K562 (cell line): Measurements from ENCODE around the gene PRDM12. TPM values are rescaled to one million over a fixed set of nuclear protein-coding genes. Genes with fewer than 3 reads are reported as not detected.

Experiments used
- ATAC-seq: fragments of 200-7000 bp; cut with Tn5 transposase; 3 replicates; pipeline ENCODE4 v1.9.1; 2020; ENCODE audit warnings: moderate library complexity
- BruUV-seq: library from RNA; stranded (reverse); fragments of 400-500 nt; replicated peaks from 2 replicates; lab custom pipeline; 2021; lab: Mats Ljungman, UMichigan
- CTCF ChIA-PET: fragments of 300-600 bp; formaldehyde crosslinking; extraction: SDS; loops from one replicate; lab custom pipeline; 2021; ENCODE audit warnings: low intra/inter-chr PET ratio; lab: Yijun Ruan, JAX
- POLR2A ChIA-PET: fragments of 300-600, 350-650 bp; sonication (Branson Sonifier 250); formaldehyde crosslinking; extraction: SDS; loops from one replicate; lab custom pipeline; 2021; ENCODE audit warnings: antibody characterized with exemption, inconsistent platforms; lab: Yijun Ruan, JAX
- DNase-seq, 4 experiments: peaks; one replicate each; pipeline versions ENCODE4 v3.0.0 to v3.0.0-alpha.2; 2011 to 2018; ENCODE audit warnings: low spot score in 3 of 4, mixed read lengths in 3 of 4; ENCODE audit errors: extremely low read depth in 1 of 4
- FAIRE-seq: peaks from 2 replicates; lab custom pipeline; 2011; peaks lifted over from hg19 to GRCh38; lab: Jason Lieb, UNC
- H2AFZ ChIP-seq: 2 replicates; pipeline ENCODE4 v1.6.0; 2011; ENCODE audit warnings: low read depth, low read length, control low read depth, inconsistent platforms
- H3K27ac ChIP-seq: fragments of 200-600 bp; 3 replicates; pipeline ENCODE4 v1.8.0; 2011; ENCODE audit warnings: low read depth, mild to moderate bottlenecking, control low read depth, inconsistent platforms, low read length, moderate library complexity, mixed read lengths; ENCODE audit errors: extremely low read depth
- H3K27me3 ChIP-seq, 2 experiments: fragments of 300-600 bp in 1 of 2; 2 replicates in 1 of 2; 3 replicates in 1 of 2; pipeline versions ENCODE4 v1.6.0 to v1.8.0; 2011; ENCODE audit warnings: inconsistent platforms in 2 of 2, low read length in 2 of 2, mild to moderate bottlenecking in 1 of 2, mixed read lengths in 1 of 2, moderate library complexity in 1 of 2; ENCODE audit not compliant: control insufficient read depth in 2 of 2, insufficient read depth in 2 of 2
- H3K36me3 ChIP-seq: fragments of 300-600 bp; 3 replicates; pipeline ENCODE4 v1.8.0; 2011; ENCODE audit warnings: mild to moderate bottlenecking, low read length, inconsistent platforms; ENCODE audit not compliant: control insufficient read depth, insufficient read depth
- H3K4me1 ChIP-seq, 2 experiments: fragments of 200-600 bp in 1 of 2; replicated peaks in 1 of 2; 2 replicates in 1 of 2; 3 replicates in 1 of 2; pipeline versions ENCODE4 v1.5.1 to v1.8.0; 2011; ENCODE audit warnings: inconsistent platforms in 2 of 2, low read length in 2 of 2, mild to moderate bottlenecking in 1 of 2, mixed read lengths in 1 of 2, moderate library complexity in 1 of 2; ENCODE audit not compliant: control insufficient read depth in 2 of 2, insufficient read depth in 2 of 2
- H3K4me2 ChIP-seq: 2 replicates; pipeline ENCODE4 v1.6.1; 2011; ENCODE audit warnings: low read length, control low read depth, inconsistent platforms, mixed read lengths; ENCODE audit not compliant: insufficient read depth
- H3K4me3 ChIP-seq: fragments of 200-600 bp; sonication (generic), shearing (Covaris generic); 2 replicates; pipeline ENCODE4 v1.5.1; 2016; ENCODE audit warnings: control low read depth, inconsistent platforms
- H3K79me2 ChIP-seq: fragments of 200-600 bp; 3 replicates; pipeline ENCODE4 v1.8.0; 2011; ENCODE audit warnings: low read length, inconsistent platforms; ENCODE audit not compliant: control insufficient read depth, insufficient read depth
- H3K9ac ChIP-seq, 2 experiments: 2 replicates each; pipeline versions ENCODE4 v1.6.0 to v1.6.1; 2011; ENCODE audit warnings: low read depth in 2 of 2, low read length in 2 of 2, control low read depth in 1 of 2, inconsistent platforms in 1 of 2, mild to moderate bottlenecking in 1 of 2, mixed read lengths in 1 of 2; ENCODE audit not compliant: insufficient read depth in 1 of 2
- H3K9me1 ChIP-seq: one replicate; pipeline ENCODE4 v1.6.0; 2011; ENCODE audit warnings: inconsistent platforms, mild to moderate bottlenecking, low read length, moderate library complexity; ENCODE audit not compliant: control insufficient read depth, insufficient read depth
- H3K9me3 ChIP-seq: replicated peaks from 2 replicates; pipeline ENCODE4 v1.5.1; 2011; ENCODE audit warnings: low read depth, low read length, inconsistent platforms; ENCODE audit not compliant: control insufficient read depth, insufficient read depth
- H4K20me1 ChIP-seq: replicated peaks from 2 replicates; pipeline ENCODE4 v1.6.1; 2011; ENCODE audit warnings: low read length, inconsistent platforms, mixed read lengths; ENCODE audit not compliant: control insufficient read depth, insufficient read depth
- ATF6 ChIP-seq: sonication (generic); formaldehyde crosslinking; IDR thresholded peaks from 2 replicates; pipeline ENCODE4 v1.4.0; 2020; ENCODE audit warnings: mild to moderate bottlenecking, missing genetic modification reagents
- CEBPG ChIP-seq, 3 experiments: fragments of 200-800 bp in 1 of 3; sonication (Bioruptor generic) in 1 of 3; sonication (generic) in 1 of 3; formaldehyde crosslinking in 1 of 3; IDR thresholded peaks in 2 of 3; conservative IDR thresholded peaks in 1 of 3; 2 replicates each; pipeline versions ENCODE4 v1.6.1 to v1.8.0; 2016 to 2022; ENCODE audit warnings: missing compliant biosample characterization in 2 of 3, missing genetic modification characterization in 2 of 3, mild to moderate bottlenecking in 1 of 3, missing genetic modification reagents in 1 of 3
- FOXK2 ChIP-seq, 2 experiments: fragments of 450-650 bp; IDR thresholded peaks in 1 of 2; conservative IDR thresholded peaks in 1 of 2; 2 replicates each; pipeline ENCODE4 v1.6.1; 2016; ENCODE audit warnings: low read depth in 2 of 2, mild to moderate bottlenecking in 1 of 2
- MTA2 ChIP-seq: fragments of 450-650 bp; IDR thresholded peaks from 2 replicates; pipeline ENCODE4 v1.6.1; 2016; ENCODE audit warnings: low read depth
- MYBL2 ChIP-seq, 2 experiments: fragments of 450-650 bp in 1 of 2; sonication (generic) in 1 of 2; formaldehyde crosslinking in 1 of 2; IDR thresholded peaks; 2 replicates each; pipeline versions ENCODE4 v1.6.1 to v1.8.1; 2017 to 2022; ENCODE audit warnings: borderline replicate concordance in 1 of 2, inconsistent platforms in 1 of 2, low read depth in 1 of 2, mild to moderate bottlenecking in 1 of 2, missing genetic modification reagents in 1 of 2, moderate library complexity in 1 of 2
- NFATC3 ChIP-seq: fragments of 450-650 bp; IDR thresholded peaks from 2 replicates; pipeline ENCODE4 v1.6.1; 2017; ENCODE audit warnings: mild to moderate bottlenecking
- ZC3H8 ChIP-seq: fragments of 450-650 bp; IDR thresholded peaks from 2 replicates; pipeline ENCODE4 v1.6.1; 2017
- ZNF143 ChIP-seq: sonication (generic); formaldehyde crosslinking; IDR thresholded peaks from 2 replicates; pipeline ENCODE4 v1.9.0; 2022; ENCODE audit warnings: mild to moderate bottlenecking, missing genetic modification reagents
- ZNF41 ChIP-seq: fragments of 250-450 bp; sonication (Bioruptor Pico); conservative IDR thresholded peaks from 2 replicates; pipeline ENCODE4 v1.4.0; 2020; ENCODE audit warnings: mild to moderate bottlenecking
- ZZZ3 ChIP-seq: fragments of 450-650 bp; IDR thresholded peaks from 2 replicates; pipeline ENCODE4 v1.6.1; 2016; ENCODE audit warnings: antibody characterized with exemption, mild to moderate bottlenecking, moderate library complexity
- WGBS: fragments of 100-300 bp; shearing (Covaris generic); methylation state at CpG from one replicate; pipeline ENCODE4 v1.1.6; 2016; ENCODE audit warnings: low coverage, mixed read lengths; ENCODE audit not compliant: insufficient coverage; ENCODE audit errors: missing lambda C conversion rate; 5-methylcytosine and 5-hydroxymethylcytosine counted together
- in situ Hi-C: fragments of 300-500 bp; cut with MboI; formaldehyde crosslinking; loops from 4 replicates; pipeline ENCODE4 v1.15.0; 2018; ENCODE audit warnings: inconsistent platforms, mixed read lengths
- intact Hi-C: fragments of 100-400 bp; cut with micrococcal nuclease; formaldehyde crosslinking; loops from 2 replicates; pipeline ENCODE4 v1.14.2; 2022
- polyA plus RNA-seq, 8 experiments: library from polyadenylated mRNA; depleted of rRNA in 4 of 8; stranded (reverse) in 5 of 8; unstranded in 3 of 8; fragments of >200 nt; fragmentation: Nextera tagmentation in 2 of 8; fragmentation: Illumina TruSeq in 1 of 8; extraction: Ambion mirVana in 2 of 8; extraction: Trizol in 1 of 8; gene quantifications; 2 replicates each; pipeline versions ENCODE4 v1.2.1 to v1.2.3, GENCODE V29; 2011 to 2014; ENCODE audit warnings: inconsistent platforms in 1 of 8, missing spikeins in 1 of 8
- total RNA-seq, 7 experiments: library from RNA; depleted of rRNA in 6 of 7; stranded (reverse); fragments of >200 nt in 6 of 7; fragmentation: Illumina TruSeq in 2 of 7; extraction: Trizol in 2 of 7; gene quantifications; 2 replicates each; pipeline versions ENCODE4 v1.2.1 to v1.2.3, GENCODE V29; 2011 to 2021; ENCODE audit warnings: low replicate concordance in 1 of 7
- TF ChIP-seq, protein P1 (sequence below): sonication (generic); formaldehyde crosslinking; IDR thresholded peaks from 2 replicates; pipeline ENCODE4 v1.8.0; 2022; ENCODE audit warnings: mild to moderate bottlenecking, missing genetic modification reagents

Gene PRDM12
- total and polyA plus RNA-seq, 9 of the 15 experiments (the other 6 are each of a cell fraction or from before 2014, with no cell fraction given): 0.04 to 0.22 (median 0.07) TPM; not detected in 3

DNA sequence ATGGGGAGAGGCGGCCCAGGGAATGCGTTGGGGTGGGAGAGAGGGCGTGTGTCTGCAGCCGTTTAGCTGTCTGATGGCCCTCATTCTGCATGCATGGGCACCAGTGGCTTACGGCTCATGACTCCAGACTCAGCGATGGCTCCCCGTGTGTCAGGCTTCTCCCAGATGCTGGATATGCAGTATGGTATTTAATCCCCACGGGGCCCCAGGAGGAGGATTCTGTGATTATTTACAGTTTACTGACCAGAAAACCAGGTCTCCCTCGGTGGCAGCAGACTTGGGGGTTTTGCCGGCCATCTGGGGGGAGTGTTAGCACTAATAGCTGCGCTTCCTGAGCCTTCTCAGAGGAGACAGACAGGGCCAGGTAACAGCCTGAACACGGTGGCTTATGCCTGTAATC lies 4.3 kb downstream of the PRDM12 start:
- FAIRE-seq: no peak
- intact Hi-C loops: no loop called here
- no peak for TF ChIP-seq CEBPG (CRISPR knock-in tag; IDR thresholded peaks at IDR 0.05)
- TF ChIP-seq CEBPG (tag; conservative IDR thresholded peaks at IDR 0.05 in 1 of 2, IDR thresholded peaks at IDR 0.05 in 1 of 2): no peak
- TF ChIP-seq MYBL2 (IDR thresholded peaks at IDR 0.05; ENCODE audit: low read depth): no peak
- TF ChIP-seq MYBL2 (CRISPR knock-in tag; IDR thresholded peaks at IDR 0.05; ENCODE audit: borderline replicate concordance): no peak
- TF ChIP-seq ZNF143 (CRISPR knock-in tag): no peak
- TF ChIP-seq ZNF41 (CRISPR knock-in tag): no peak
- no peak for TF ChIP-seq ATF6 (CRISPR knock-in tag)
- TF ChIP-seq ZZZ3: no peak
- TF ChIP-seq FOXK2 (conservative IDR thresholded peaks at IDR 0.05 in 1 of 2, IDR thresholded peaks at IDR 0.05 in 1 of 2; ENCODE audit: low read depth in 2 of 2): no peak
- TF ChIP-seq, protein P1, sequence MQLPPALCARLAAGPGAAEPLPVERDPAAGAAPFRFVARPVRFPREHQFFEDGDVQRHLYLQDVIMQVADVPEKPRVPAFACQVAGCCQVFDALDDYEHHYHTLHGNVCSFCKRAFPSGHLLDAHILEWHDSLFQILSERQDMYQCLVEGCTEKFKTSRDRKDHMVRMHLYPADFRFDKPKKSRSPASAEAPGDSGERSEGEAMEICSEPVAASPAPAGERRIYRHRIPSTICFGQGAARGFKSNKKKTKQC: no peak
- TF ChIP-seq MTA2: no peak
- TF ChIP-seq NFATC3: no peak
- no peak for TF ChIP-seq ZC3H8

More for the DNA sequence above, 4.3 kb downstream of the PRDM12 start:
- POLR2A ChIA-PET: interaction anchor here (1.0 kb wide), 1 partner anchor 15 kb away, joined by 4 read pairs; no protein-coding TSS in a partner anchor
- H4K20me1 ChIP-seq: no peaks in the 10 kb centered on the region; the same call in 1 of the 2 replicates
- H3K4me2 ChIP-seq: no peak overlapping the region
- H3K9ac ChIP-seq: no peak overlapping the region
- no peaks in the 10 kb centered on the region for H3K79me2 ChIP-seq
- 22% methylated on average over 12 of the region's 12 CpGs for WGBS
- in situ Hi-C loops: no loop called here
- no peak overlapping the region for H3K27ac ChIP-seq
- H3K9me1 ChIP-seq: no peaks in the 10 kb centered on the region
- CTCF ChIA-PET: no interaction called here
- no peak for DNase-seq
- H3K4me1 ChIP-seq: peaks cover 3 to 28% of the 10 kb centered on the region in 2 experiments; a peak in 3 of 5 replicates
- no peak overlapping the region for H2AFZ ChIP-seq
- no peaks in the 10 kb centered on the region for H3K9me3 ChIP-seq
- no peak for ATAC-seq
- H3K27me3 ChIP-seq: peaks cover 30 to 45% of the 10 kb centered on the region in 2 experiments
- H3K4me3 ChIP-seq: no peak overlapping the region
- H3K36me3 ChIP-seq: no peaks in the 10 kb centered on the region
- BruUV-seq: no TSS peak
